ENCODE results near the gene PRDM7.
"Not testable (repeated sequence)": the region's sequence is repeated elsewhere in the genome, so short reads cannot be mapped to it uniquely, and the experiment has no call there.

PRDM7 gene

DNA sequence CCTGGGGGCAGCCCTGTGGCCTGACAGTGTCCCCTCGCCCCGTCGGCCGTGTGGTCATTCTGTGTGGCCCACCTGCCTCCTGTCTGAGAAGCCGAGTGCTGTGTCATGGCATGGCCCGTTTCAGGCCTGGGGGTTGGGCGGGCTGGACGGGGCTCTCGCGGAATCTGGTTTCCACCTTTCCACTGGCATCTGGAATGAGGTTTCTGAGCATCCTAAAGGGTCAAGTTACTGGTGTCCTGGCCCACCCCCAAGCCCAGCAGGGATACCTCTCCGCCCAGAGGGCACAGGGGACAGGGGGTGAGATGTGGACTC lies 65.7 kb downstream of the PRDM7 start:
- DNase-seq, result no peak

DNA sequence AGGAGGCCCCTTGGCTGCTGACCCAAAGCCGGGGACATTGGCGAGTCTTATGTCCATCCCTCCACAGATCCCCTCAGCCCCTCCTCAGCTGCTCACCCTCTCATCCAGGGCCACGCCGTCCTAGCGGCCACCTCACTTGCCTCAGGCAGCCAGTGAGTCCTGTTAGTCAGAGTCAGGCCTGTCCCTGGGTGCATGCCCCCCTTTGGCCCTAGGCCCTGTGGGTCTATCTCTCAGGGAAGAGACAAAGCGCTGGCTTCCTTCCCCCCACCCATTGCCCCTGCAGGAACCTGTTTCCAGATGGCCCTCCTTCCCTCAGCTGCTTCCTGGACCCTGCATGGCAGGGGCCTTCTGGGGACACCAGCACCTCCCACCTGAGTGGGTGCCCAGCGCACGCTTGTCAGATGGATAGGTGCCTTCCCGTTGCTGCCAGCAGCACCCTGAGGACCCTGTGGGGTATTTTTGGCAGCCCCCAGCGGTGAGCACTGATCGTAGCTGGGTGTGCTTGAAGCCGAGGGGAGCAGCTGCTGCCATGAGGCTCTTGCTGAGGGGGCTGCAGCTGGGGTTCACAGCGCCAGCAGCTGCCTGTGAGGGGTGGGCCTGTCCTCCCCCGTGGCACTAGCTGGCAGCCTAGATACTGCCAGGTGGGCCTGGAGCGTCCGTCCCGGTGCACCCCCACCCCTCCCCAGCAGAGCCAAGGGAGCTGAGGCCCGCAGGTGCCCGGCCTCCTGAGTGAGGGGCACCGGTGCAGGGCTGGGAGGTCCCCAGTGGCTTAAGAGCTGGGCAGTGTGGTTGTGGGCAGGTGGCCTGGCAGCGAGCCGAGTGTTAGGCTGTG lies 66.2 kb downstream of the PRDM7 start:
- DNase-seq, result no peak

DNA sequence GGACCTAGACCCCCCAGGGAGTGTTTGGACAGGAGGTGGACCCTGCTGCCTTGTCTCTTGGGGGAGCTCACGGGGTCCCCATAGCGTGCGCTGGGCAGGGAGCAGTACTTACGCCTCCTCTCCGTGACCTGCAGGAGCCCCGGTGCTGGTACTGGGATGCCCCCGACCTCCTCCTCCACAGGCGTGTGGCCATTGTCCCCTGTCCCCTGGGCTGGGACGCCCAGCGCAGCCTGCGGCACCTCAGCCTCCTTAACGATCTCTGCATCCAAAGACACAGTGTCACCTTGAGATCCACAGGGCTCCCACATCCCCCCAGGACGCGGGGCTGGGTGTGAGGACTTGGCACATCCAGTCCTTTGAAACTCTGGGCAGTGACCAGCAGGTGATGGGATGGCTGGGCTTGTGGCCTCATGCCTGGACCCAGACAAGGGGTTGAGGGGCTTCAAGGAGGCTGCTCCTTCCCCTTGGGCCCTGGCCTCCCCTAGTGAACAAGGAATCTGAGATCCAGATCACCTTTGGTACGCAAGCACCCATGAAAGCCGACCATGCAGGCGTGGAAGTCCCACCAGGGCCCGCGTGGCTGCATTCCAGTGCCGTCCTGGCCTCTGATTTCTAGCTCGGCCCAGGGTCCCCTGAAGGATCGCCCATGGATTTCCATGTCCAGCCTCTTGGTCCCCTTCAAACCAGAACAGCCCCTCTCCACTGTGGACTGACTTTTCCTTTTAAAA lies 67.8 kb downstream of the PRDM7 start:
- no peak for DNase-seq

DNA sequence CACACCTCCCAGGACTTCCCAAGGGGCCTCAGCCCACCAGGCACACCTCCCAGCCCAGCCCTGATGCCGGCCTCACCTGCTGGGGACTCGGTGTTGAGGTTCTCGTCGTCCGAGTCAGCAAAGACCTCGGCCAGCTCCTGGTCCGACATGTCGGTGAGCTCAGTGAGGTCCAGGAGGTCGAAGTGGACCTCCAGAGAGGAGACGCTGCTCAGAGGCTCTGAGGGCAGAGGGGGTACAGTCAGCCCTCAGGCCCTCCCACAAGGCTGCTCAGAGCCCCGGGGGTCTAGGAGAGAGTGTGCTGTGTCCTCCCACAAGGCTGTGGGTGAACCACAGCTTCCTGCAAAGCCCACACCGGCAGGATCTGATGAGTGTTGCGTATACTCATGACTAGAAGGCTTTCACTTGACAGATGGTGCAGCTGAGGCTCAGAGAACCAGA lies 68.4 kb downstream of the PRDM7 start:
- DNase-seq, result peak; percentile 28

DNA sequence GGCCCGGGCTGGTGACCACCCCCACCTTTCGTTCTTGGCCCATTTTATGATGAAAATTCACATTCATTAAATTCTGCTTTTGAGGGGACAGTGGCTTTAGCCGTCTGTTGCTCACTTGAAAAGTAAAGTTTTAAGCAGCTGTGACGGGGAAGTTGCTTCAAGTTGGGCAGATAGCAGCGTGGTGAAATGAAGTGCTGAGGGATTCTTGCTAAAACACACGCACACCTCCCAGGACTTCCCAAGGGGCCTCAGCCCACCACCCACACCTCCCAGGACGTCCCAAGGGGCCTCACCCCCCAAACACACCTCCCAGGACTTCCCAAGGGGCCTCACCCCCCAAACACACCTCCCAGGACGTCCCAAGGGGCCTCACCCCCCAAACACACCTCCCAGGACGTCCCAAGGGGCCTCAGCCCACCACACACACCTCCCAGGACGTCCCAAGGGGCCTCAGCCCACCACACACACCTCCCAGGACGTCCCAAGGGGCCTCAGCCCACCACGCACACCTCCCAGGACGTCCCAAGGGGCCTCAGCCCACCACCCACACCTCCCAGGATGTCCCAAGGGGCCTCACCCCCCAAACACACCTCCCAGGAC lies 69.4 kb downstream of the PRDM7 start:
- DNase-seq, result not testable (repeated sequence)

DNA sequence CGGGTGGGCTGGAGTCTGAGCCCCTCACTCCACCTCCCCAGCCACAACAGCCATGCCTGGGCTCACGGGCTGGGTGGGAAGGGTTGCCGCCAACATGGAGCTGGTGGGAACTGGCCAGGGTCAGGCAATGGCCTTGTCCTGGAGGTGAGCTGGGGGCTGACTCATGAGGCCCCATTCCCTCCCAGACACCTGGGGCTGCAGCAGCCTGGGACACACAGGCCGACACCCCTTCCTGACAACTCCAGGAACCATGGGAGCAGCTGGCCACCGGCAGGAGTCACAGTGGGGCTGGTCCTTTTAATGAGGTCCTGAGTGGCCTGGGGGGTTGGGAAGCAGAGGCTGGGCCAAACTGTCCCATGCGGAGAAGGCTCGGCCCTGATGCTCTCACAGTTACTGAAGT lies 70.1 kb downstream of the PRDM7 start:
- DNase-seq, result no peak

Data from hematopoietic multipotent progenitor cell treated with erythropoietin and hydrocortisone succinate and interleukin-3 and kit ligand, for 8 days (in vitro differentiated cells).